Stimulated activated CD4-positive, alpha-beta T cell treated with anti-CD3 and anti-CD28 coated beads, Interleukin-1b, Interleukin-23, amount 100 ng/mL, for 24 hours (primary cell): ENCODE results near the gene FUCA1.
"Not testable (repeated sequence)": the region's sequence is repeated elsewhere in the genome, so short reads cannot be mapped to it uniquely, and the experiment has no call there.

Experiments
- DNase-seq, 4 experiments: peaks; one replicate each; pipeline ENCODE4 v3.0.0-alpha.2; 2020; ENCODE audit warnings: low read depth in 4 of 4, low spot score in 1 of 4

Gene FUCA1

GRCh38 chr1:23896491-23896890 is 28.4 kb upstream of the FUCA1 start:
- no peak for DNase-seq

- no peak for DNase-seq
Observed at GRCh38 chr1:23895993-23896392, 27.9 kb upstream of the FUCA1 start.

- no peak for DNase-seq
Observed at GRCh38 chr1:23895082-23895481, 27.0 kb upstream of the FUCA1 start.

- DNase-seq, result no peak
Observed at GRCh38 chr1:23889074-23889473, 21.0 kb upstream of the FUCA1 start.

GRCh38 chr1:23885222-23885621 is 17.1 kb upstream of the FUCA1 start:
- no peak for DNase-seq

- no peak for DNase-seq
Observed at GRCh38 chr1:23882746-23883145, 14.7 kb upstream of the FUCA1 start.

- no peak for DNase-seq
Observed at GRCh38 chr1:23879809-23880208, 11.7 kb upstream of the FUCA1 start.

GRCh38 chr1:23878668-23879067 is 10.6 kb upstream of the FUCA1 start:
- DNase-seq, result no peak

- no peak for DNase-seq
Observed at GRCh38 chr1:23875382-23875781, 7.3 kb upstream of the FUCA1 start.

- DNase-seq, result no peak
Observed at GRCh38 chr1:23872421-23872820, 4.3 kb upstream of the FUCA1 start.

GRCh38 chr1:23869051-23869450 is 961 bp upstream of the FUCA1 start:
- no peak for DNase-seq

GRCh38 chr1:23868557-23869016 is 497 bp upstream of the FUCA1 start:
- DNase-seq, result no peak

GRCh38 chr1:23867542-23867894 is 572 bp downstream of the FUCA1 start:
- no peak for DNase-seq

- no peak for DNase-seq
Observed at GRCh38 chr1:23865543-23865930, 2.6 kb downstream of the FUCA1 start.

- no peak for DNase-seq
Observed at GRCh38 chr1:23864801-23865542, 3.1 kb downstream of the FUCA1 start.

- DNase-seq, result no peak
Observed at GRCh38 chr1:23862640-23863039, 5.5 kb downstream of the FUCA1 start.

- DNase-seq, result no peak
Observed at GRCh38 chr1:23854568-23854967, 13.5 kb downstream of the FUCA1 start.

GRCh38 chr1:23853124-23853523 is 15.0 kb downstream of the FUCA1 start:
- not testable (repeated sequence) for DNase-seq

GRCh38 chr1:23851406-23851805 is 16.7 kb downstream of the FUCA1 start:
- not testable (repeated sequence) for DNase-seq

- DNase-seq, result no peak
Observed at GRCh38 chr1:23848673-23849616, 19.1 kb downstream of the FUCA1 start.

GRCh38 chr1:23847482-23848095 is 20.5 kb downstream of the FUCA1 start:
- DNase-seq, result not testable (repeated sequence)

- DNase-seq, result no peak
Observed at GRCh38 chr1:23845163-23845562, 22.9 kb downstream of the FUCA1 start.
